Stimulated activated CD8-positive, alpha-beta memory T cell treated with anti-CD3 and anti-CD28 coated beads, Interleukin-7, amount 100 ng/mL, for 1 hour (primary cell): ENCODE measurements around the gene MYO1A.
A peak's percentile ranks its signal among the peaks of the same experiment; 100 is the strongest.

Experiments
- DNase-seq, 2 donors: peaks; one replicate each; pipeline ENCODE4 v3.0.0-alpha.2; 2020; ENCODE audit warnings: low read depth in 2 of 2

MYO1A gene

GRCh38 chr12:57012600-57013465 is 37.1 kb downstream of the MYO1A start:
- DNase-seq = no peak

- no peak for DNase-seq
Measured at GRCh38 chr12:57011438-57012424, 38.2 kb downstream of the MYO1A start.

DNA sequence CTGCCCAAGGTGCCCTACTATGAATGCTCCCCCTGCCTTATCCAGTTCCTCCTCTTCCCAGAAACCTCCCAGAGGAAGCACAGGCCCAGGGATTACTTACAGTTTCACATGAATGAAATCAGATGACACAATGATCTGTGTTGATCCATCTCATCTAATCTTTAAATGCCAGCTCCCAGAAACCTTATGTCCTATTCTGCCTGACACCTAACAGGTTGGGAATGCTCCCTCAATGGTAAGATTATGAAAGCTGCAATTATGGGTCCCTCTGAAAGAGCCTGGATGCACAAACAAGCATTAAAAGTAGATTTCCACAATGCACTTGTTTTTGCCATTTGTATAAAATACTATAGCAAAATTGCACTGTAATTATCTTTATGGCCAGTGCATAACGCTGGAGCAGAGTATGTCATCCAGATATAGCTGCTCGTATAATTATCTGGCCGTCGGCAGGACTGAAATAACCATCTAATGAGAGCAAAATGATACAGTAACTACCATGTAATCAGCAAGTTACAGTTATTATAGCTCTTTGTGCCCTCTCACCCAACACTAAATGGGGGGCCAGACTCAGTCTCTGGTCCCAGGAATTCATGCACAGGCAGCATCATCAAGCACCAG is 39.2 kb downstream of the MYO1A start:
- no peak for DNase-seq

DNA sequence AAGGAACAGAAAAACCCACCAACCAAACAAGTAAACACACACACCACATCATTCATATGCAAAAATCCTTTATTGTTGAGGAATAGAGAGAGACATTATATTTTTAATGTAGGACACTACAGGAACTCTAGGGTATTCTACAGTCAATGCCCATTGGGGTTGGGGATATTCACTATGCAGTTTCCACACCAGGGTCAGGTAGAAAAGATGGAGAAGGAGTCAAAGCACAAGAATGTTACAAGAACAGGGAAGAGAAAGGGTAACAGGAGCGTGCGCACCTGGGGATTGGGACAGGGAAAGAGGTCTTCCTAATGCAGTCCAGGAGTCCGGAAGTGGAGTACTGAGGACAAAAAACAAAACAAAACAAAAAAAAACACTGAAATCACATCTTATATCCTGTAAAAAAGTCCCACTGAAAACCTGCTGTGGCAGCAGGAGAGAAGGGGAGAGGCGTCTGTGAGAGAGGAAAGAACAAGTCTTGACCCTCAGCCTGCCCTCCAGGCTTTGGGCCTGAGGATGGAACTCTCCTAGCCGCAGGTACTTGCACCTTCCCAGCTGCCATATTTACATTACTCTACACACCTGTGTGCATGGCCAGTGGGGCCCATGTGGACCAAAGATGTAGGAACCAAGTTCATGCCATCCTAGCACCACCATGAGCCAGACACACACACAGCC is 39.8 kb downstream of the MYO1A start:
- DNase-seq = no peak

GRCh38 chr12:57008178-57008577 is 41.8 kb downstream of the MYO1A start:
- DNase-seq = no peak

GRCh38 chr12:57006809-57007475 is 43.0 kb downstream of the MYO1A start:
- no peak for DNase-seq

DNA sequence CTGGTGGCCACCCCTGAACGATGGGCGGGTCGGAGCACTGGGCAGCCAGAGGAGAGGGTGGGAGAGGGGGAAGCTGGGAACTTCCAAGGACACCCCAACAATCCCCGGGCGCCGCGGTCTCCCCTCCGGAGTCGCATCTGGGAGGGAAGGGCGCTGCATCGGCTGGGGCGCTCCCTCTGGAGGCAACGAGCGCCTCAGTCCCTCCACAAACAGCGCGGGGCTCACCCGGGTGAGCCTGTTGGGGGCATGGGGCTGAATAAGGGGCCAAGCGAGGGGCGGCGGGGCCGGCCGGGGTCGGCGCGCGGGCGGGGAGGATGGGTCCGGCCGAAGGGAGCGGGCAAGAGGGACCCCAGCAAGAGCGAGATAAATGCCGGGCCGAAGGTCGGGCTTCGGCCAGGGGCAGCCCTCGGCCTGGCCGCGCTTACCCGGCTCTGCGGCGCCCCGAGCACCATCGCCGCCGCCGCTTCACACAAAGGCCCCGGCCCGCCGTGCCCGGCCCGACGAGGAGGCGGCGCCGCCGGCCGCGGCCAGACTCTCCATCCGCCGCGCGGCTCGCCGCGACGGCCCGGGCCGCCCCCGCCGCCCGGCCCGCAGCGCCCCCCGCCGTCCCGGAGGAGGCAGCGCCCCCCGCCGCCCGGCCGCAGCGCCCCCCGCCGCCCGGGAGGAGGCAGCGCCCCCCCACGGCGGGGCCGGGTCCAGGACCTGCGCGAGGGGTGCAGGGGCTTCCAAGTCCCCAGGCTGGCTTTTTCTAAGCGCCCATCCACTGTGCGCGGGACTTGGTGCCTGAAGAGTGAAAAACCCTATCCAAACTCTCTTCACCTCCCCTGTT is 43.7 kb downstream of the MYO1A start, which contains the start of gene ZBTB39:
Gene ZBTB39 (minus strand): TSS at position 567 of the 829 bp plus-strand sequence. CDS start 1,629 bp downstream, outside the sequence.
- peak; percentile 37 to 49 for DNase-seq

GRCh38 chr12:57004651-57005050 is 45.3 kb downstream of the MYO1A start:
- DNase-seq = no peak

GRCh38 chr12:57003395-57003794 is 46.5 kb downstream of the MYO1A start:
- no peak for DNase-seq

GRCh38 chr12:57001448-57001906 is 48.5 kb downstream of the MYO1A start:
- DNase-seq = peak; percentile 16 to 47

GRCh38 chr12:57000393-57000792 is 49.5 kb downstream of the MYO1A start:
- DNase-seq = no peak

DNA sequence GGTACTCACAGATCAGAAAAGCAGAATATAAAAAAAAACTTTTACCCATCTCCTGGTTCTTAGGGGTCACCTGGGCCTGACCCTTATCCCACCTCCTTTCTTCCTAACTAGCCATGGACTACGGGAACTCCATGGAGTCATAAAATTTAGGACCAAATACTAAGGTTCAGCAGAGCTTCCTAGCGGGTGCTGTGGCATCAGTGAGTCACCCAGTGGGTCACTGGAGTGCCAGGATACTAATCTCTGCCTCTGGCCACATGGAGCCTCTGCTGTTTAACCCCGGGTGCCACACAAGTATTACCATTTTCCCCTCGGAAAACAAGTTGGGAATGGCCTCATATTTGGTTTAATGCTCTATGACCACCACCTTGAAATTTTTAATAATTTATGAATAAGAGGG is 50.5 kb downstream of the MYO1A start:
- no peak for DNase-seq

GRCh38 chr12:56998981-56999380 is 50.9 kb downstream of the MYO1A start:
- DNase-seq = no peak

- no peak for DNase-seq
Measured at GRCh38 chr12:56998316-56998715, 51.6 kb downstream of the MYO1A start.

- no peak for DNase-seq
Measured at GRCh38 chr12:56996793-56997545, 53.0 kb downstream of the MYO1A start.

DNA sequence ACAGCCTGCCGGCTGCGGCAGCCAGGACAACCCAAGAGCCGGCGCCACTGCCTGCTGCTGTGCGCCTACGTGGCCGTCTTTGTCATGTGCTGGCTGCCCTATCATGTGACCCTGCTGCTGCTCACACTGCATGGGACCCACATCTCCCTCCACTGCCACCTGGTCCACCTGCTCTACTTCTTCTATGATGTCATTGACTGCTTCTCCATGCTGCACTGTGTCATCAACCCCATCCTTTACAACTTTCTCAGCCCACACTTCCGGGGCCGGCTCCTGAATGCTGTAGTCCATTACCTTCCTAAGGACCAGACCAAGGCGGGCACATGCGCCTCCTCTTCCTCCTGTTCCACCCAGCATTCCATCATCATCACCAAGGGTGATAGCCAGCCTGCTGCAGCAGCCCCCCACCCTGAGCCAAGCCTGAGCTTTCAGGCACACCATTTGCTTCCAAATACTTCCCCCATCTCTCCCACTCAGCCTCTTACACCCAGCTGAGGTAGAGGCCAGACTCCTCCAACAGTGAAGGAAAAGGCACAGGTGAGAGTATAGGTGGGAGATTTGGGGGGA is 53.9 kb downstream of the MYO1A start:
- DNase-seq = no peak

DNA sequence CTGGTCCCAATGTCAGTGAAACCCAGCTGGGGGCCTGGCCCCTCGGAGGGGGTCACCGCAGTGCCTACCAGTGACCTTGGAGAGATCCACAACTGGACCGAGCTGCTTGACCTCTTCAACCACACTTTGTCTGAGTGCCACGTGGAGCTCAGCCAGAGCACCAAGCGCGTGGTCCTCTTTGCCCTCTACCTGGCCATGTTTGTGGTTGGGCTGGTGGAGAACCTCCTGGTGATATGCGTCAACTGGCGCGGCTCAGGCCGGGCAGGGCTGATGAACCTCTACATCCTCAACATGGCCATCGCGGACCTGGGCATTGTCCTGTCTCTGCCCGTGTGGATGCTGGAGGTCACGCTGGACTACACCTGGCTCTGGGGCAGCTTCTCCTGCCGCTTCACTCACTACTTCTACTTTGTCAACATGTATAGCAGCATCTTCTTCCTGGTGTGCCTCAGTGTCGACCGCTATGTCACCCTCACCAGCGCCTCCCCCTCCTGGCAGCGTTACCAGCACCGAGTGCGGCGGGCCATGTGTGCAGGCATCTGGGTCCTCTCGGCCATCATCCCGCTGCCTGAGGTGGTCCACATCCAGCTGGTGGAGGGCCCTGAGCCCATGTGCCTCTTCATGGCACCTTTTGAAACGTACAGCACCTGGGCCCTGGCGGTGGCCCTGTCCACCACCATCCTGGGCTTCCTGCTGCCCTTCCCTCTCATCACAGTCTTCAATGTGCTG is 54.6 kb downstream of the MYO1A start:
- DNase-seq = no peak

DNA sequence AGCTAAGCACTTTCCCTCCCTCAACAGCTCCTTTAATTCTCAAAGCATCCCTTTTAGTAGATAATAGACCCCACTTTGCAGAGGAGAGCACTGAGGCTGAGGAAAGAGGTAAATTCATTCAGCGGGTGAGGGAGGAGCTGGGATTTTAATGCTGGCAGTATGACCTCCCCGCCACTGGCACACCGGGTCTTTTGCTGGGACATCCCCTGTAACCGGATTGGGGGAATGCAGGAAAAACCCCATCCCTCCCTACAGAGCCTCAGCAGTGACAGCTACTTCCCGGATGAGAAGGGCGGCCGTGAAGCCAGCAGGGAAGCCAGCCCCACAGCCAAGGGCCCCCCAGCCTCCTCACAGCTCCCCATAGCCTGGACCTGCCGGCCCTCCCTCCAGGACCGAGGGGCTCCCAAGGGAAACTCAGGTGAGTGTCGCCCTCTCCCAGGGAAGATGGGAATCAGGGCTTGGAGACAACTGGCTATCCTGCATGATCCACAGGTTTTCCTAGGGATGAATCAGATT is 55.6 kb downstream of the MYO1A start:
- no peak for DNase-seq
